Nephron (organoid): ENCODE measurements around the gene S100A5.
"Not testable (repeated sequence)": the region's sequence is repeated elsewhere in the genome, so short reads cannot be mapped to it uniquely, and the experiment has no call there.

Experiments used
- H3K27ac Mint-ChIP-seq, 3 experiments: 2 replicates each; pipeline ENCODE4 v1.8.0; 2020; ENCODE audit warnings: mixed read lengths in 3 of 3, mild to moderate bottlenecking in 2 of 3, moderate library complexity in 1 of 3
- H3K27me3 Mint-ChIP-seq: 2 replicates; pipeline ENCODE4 v1.8.0; 2021; ENCODE audit warnings: low read depth, mild to moderate bottlenecking, moderate library complexity, mixed read lengths
- H3K36me3 Mint-ChIP-seq: 2 replicates; pipeline ENCODE4 v1.8.0; 2020; ENCODE audit warnings: low read depth, mixed read lengths
- H3K4me1 Mint-ChIP-seq: 2 replicates; pipeline ENCODE4 v1.8.0; 2020; ENCODE audit warnings: mixed read lengths
- H3K4me3 Mint-ChIP-seq, 3 experiments: 2 replicates each; pipeline ENCODE4 v1.8.0; 2020; ENCODE audit warnings: mild to moderate bottlenecking in 3 of 3, mixed read lengths in 3 of 3, moderate library complexity in 2 of 3
- H3K9me3 Mint-ChIP-seq: 2 replicates; pipeline ENCODE4 v1.8.0; 2020; ENCODE audit warnings: mixed read lengths
- CTCF ChIP-seq, 3 experiments: fragments of 200-600 bp; sonication (generic); IDR thresholded peaks; one replicate each; pipeline ENCODE4 v1.5.0; 2021; ENCODE audit warnings: antibody characterized with exemption in 3 of 3; ENCODE audit not compliant: unreplicated experiment in 3 of 3

Gene S100A5

GRCh38 chr1:153583976-153584375 lies 43.2 kb upstream of the S100A5 start:
- peak overlapping the region in 2 of 3 experiments; percentile 9 to 40 for H3K27ac Mint-ChIP-seq
- no peak for TF ChIP-seq CTCF (IDR thresholded peaks at IDR 0.05; ENCODE audit: unreplicated experiment in 3 of 3)
- H3K4me1 Mint-ChIP-seq: peaks cover 5% of the 10 kb centered on the region
- H3K4me3 Mint-ChIP-seq: no peak overlapping the region
- no peaks in the 10 kb centered on the region for H3K27me3 Mint-ChIP-seq
- no peaks in the 10 kb centered on the region for H3K36me3 Mint-ChIP-seq
- H3K9me3 Mint-ChIP-seq: no peaks in the 10 kb centered on the region

- H3K36me3 Mint-ChIP-seq, H3K4me3 Mint-ChIP-seq, H3K9me3 Mint-ChIP-seq, H3K4me1 Mint-ChIP-seq, H3K27me3 Mint-ChIP-seq: not testable (repeated sequence)
- H3K27ac Mint-ChIP-seq: peak overlapping the region in 1 of 3 experiments; percentile 70
These were observed 42.8 kb upstream of the S100A5 start for GRCh38 chr1:153583514-153583913.

GRCh38 chr1:153582836-153583235 lies 42.1 kb upstream of the S100A5 start:
- not testable (repeated sequence) for H3K27ac Mint-ChIP-seq, H3K27me3 Mint-ChIP-seq, H3K4me1 Mint-ChIP-seq, H3K36me3 Mint-ChIP-seq, H3K9me3 Mint-ChIP-seq, H3K4me3 Mint-ChIP-seq

GRCh38 chr1:153578936-153579335 lies 38.2 kb upstream of the S100A5 start:
- no peak overlapping the region for H3K4me3 Mint-ChIP-seq
- no peak overlapping the region for H3K27ac Mint-ChIP-seq
- H3K9me3 Mint-ChIP-seq: no peaks in the 10 kb centered on the region
- peaks cover under 1% of the 10 kb centered on the region for H3K4me1 Mint-ChIP-seq
- no peaks in the 10 kb centered on the region for H3K27me3 Mint-ChIP-seq
- no peaks in the 10 kb centered on the region for H3K36me3 Mint-ChIP-seq
- TF ChIP-seq CTCF (IDR thresholded peaks at IDR 0.05; ENCODE audit: unreplicated experiment in 3 of 3): no peak

GRCh38 chr1:153578490-153578889 lies 37.8 kb upstream of the S100A5 start:
- Mint-ChIP-seq H3K9me3 (no peaks in the 10 kb centered on the region), H3K4me3 (no peak overlapping the region), H3K36me3 (no peaks in the 10 kb centered on the region), H3K27ac (no peak overlapping the region), H3K27me3 (no peaks in the 10 kb centered on the region), H3K4me1 (no peaks in the 10 kb centered on the region)
- no peak for TF ChIP-seq CTCF (IDR thresholded peaks at IDR 0.05; ENCODE audit: unreplicated experiment in 3 of 3)

- H3K27ac Mint-ChIP-seq: no peak overlapping the region
- TF ChIP-seq CTCF (IDR thresholded peaks at IDR 0.05; ENCODE audit: unreplicated experiment in 3 of 3): no peak
- no peak overlapping the region for H3K4me3 Mint-ChIP-seq
- H3K36me3 Mint-ChIP-seq: no peaks in the 10 kb centered on the region
- H3K4me1 Mint-ChIP-seq: peaks cover 6% of the 10 kb centered on the region
- no peaks in the 10 kb centered on the region for H3K9me3 Mint-ChIP-seq
- H3K27me3 Mint-ChIP-seq: no peaks in the 10 kb centered on the region
These were observed 36.9 kb upstream of the S100A5 start for GRCh38 chr1:153577624-153578051.

GRCh38 chr1:153577138-153577537 lies 36.4 kb upstream of the S100A5 start:
- H3K36me3 Mint-ChIP-seq: no peaks in the 10 kb centered on the region
- no peak overlapping the region for H3K27ac Mint-ChIP-seq
- no peak for TF ChIP-seq CTCF (IDR thresholded peaks at IDR 0.05; ENCODE audit: unreplicated experiment in 3 of 3)
- no peaks in the 10 kb centered on the region for H3K9me3 Mint-ChIP-seq
- no peaks in the 10 kb centered on the region for H3K27me3 Mint-ChIP-seq
- peaks cover 8% of the 10 kb centered on the region for H3K4me1 Mint-ChIP-seq
- no peak overlapping the region for H3K4me3 Mint-ChIP-seq

GRCh38 chr1:153575497-153575896 lies 34.8 kb upstream of the S100A5 start:
- H3K4me1 Mint-ChIP-seq, H3K9me3 Mint-ChIP-seq, H3K27ac Mint-ChIP-seq, H3K36me3 Mint-ChIP-seq, H3K4me3 Mint-ChIP-seq, H3K27me3 Mint-ChIP-seq: not testable (repeated sequence)

- H3K27me3 Mint-ChIP-seq, H3K27ac Mint-ChIP-seq, H3K4me1 Mint-ChIP-seq, H3K4me3 Mint-ChIP-seq, H3K9me3 Mint-ChIP-seq, H3K36me3 Mint-ChIP-seq: not testable (repeated sequence)
These were observed 34.4 kb upstream of the S100A5 start for GRCh38 chr1:153575081-153575491.
